DND-41 (cell line): ENCODE results near the gene SIL1.

Source experiments
- CTCF ChIP-seq: IDR thresholded peaks from 2 replicates; pipeline ENCODE4 v1.5.1; 2012; ENCODE audit warnings: borderline replicate concordance, low read length, moderate library complexity, mild to moderate bottlenecking; ENCODE audit not compliant: poor library complexity, severe bottlenecking; ENCODE audit errors: extremely low read depth
- EZH2 ChIP-seq: IDR thresholded peaks from 3 replicates; pipeline ENCODE4 v1.6.1; 2012; ENCODE audit warnings: borderline replicate concordance, low read depth, mild to moderate bottlenecking, moderate library complexity, low read length, inconsistent platforms; ENCODE audit not compliant: severe bottlenecking

- TF ChIP-seq EZH2 = no peak
- TF ChIP-seq CTCF = no peak
Measured at GRCh38 chr5:139077899-139078298, 120.3 kb downstream of the SIL1 start.
